Breast epithelium (tissue), 3 donors: ENCODE data around the gene HIPK4.

ENCODE experiments used
- CTCF ChIP-seq, 3 donors: fragments of 450-650 bp; IDR thresholded peaks; one replicate each; pipeline ENCODE4 v1.5.1; 2016 to 2017; ENCODE audit warnings: antibody characterized with exemption in 3 of 3, mild to moderate bottlenecking in 3 of 3, moderate library complexity in 3 of 3
- POLR2AphosphoS5 ChIP-seq, 3 donors: sonication (generic); formaldehyde crosslinking; IDR thresholded peaks; one replicate each; pipeline ENCODE4 v1.6.1; 2017; ENCODE audit warnings: antibody characterized with exemption in 3 of 3

- TF ChIP-seq CTCF (IDR thresholded peaks at IDR 0.05), result no peak
- no peak for TF ChIP-seq POLR2AphosphoS5 (IDR thresholded peaks at IDR 0.05)
Measured at GRCh38 chr19:40342644-40343311, 47.2 kb downstream of the HIPK4 start.
